HG02938 (cell line): ENCODE data around the gene SPTBN1.

ENCODE experiments used
- ATAC-seq: cut with Tn5 transposase; IDR thresholded peaks from one replicate; pipeline ENCODE4 v1.9.1; 2021; ENCODE audit warnings: mild to moderate bottlenecking, moderate library complexity; ENCODE audit not compliant: unreplicated experiment

The SPTBN1 gene

DNA sequence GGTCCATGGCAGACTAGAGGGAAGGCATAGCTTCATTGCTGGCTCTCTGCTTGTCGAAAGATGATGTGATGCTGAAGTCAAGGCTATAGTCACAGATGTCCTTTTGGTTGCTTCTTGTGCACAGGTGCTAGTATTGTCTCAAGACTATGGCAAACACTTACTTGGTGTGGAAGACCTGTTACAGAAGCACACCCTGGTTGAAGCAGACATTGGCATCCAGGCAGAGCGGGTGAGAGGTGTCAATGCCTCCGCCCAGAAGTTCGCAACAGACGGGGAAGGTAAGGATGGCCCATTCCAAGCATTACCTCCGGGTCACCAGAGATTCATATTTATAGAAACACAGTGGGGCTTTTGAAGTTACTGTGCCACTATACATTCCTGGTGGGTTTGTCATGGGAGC, 171.8 kb downstream of the SPTBN1 start:
- ATAC-seq = no peak

- ATAC-seq = no peak
Measured at GRCh38 chr2:54628418-54628817, 172.3 kb downstream of the SPTBN1 start.

DNA sequence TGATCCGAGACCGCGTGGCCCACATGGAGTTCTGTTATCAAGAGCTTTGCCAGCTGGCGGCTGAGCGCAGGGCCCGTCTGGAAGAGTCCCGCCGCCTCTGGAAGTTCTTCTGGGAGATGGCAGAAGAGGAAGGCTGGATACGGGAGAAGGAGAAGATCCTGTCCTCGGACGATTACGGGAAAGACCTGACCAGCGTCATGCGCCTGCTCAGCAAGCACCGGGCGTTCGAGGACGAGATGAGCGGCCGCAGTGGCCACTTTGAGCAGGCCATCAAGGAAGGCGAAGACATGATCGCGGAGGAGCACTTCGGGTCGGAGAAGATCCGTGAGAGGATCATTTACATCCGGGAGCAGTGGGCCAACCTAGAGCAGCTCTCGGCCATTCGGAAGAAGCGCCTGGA, 172.8 kb downstream of the SPTBN1 start:
- no peak for ATAC-seq

DNA sequence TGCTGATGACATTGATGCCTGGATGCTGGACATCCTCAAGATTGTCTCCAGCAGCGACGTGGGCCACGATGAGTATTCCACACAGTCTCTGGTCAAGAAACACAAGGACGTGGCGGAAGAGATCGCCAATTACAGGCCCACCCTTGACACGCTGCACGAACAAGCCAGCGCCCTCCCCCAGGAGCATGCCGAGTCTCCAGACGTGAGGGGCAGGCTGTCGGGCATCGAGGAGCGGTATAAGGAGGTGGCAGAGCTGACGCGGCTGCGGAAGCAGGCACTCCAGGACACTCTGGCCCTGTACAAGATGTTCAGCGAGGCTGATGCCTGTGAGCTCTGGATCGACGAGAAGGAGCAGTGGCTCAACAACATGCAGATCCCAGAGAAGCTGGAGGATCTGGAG, 173.3 kb downstream of the SPTBN1 start:
- no peak for ATAC-seq

- no peak for ATAC-seq
Measured at GRCh38 chr2:54629914-54630857, 174.1 kb downstream of the SPTBN1 start.

DNA sequence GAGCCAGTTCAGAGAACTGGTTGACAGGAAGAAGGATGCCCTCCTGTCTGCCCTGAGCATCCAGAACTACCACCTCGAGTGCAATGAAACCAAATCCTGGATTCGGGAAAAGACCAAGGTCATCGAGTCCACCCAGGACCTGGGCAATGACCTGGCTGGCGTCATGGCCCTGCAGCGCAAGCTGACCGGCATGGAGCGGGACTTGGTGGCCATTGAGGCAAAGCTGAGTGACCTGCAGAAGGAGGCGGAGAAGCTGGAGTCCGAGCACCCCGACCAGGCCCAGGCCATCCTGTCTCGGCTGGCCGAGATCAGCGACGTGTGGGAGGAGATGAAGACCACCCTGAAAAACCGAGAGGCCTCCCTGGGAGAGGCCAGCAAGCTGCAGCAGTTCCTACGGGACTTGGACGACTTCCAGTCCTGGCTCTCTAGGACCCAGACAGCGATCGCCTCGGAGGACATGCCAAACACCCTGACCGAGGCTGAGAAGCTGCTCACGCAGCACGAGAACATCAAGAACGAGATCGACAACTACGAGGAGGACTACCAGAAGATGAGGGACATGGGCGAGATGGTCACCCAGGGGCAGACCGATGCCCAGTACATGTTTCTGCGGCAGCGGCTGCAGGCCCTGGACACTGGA, 174.9 kb downstream of the SPTBN1 start:
- ATAC-seq = no peak

DNA sequence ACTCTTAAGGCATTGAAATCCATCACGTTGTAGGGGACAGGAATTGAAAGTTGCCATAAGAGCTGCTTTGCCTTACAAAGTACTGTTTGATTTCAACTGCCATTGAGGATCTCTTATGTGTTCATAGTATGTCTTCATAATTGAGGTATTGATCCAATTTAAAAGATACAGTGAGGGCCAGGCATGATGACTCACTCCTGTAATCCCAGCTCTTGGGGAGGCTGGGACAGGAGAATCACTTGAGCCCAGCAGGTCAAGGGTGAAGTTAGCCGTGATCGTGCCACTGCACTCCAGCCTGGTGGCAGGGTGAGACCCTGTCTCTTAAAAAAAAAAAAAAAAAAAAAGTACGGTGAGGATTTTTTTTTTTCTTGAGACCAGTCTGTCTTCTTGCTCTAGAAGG, 175.6 kb downstream of the SPTBN1 start:
- ATAC-seq = no peak

- ATAC-seq = no peak
Measured at GRCh38 chr2:54632733-54633692, 176.9 kb downstream of the SPTBN1 start.

- ATAC-seq = no peak
Measured at GRCh38 chr2:54634021-54634420, 177.9 kb downstream of the SPTBN1 start.

DNA sequence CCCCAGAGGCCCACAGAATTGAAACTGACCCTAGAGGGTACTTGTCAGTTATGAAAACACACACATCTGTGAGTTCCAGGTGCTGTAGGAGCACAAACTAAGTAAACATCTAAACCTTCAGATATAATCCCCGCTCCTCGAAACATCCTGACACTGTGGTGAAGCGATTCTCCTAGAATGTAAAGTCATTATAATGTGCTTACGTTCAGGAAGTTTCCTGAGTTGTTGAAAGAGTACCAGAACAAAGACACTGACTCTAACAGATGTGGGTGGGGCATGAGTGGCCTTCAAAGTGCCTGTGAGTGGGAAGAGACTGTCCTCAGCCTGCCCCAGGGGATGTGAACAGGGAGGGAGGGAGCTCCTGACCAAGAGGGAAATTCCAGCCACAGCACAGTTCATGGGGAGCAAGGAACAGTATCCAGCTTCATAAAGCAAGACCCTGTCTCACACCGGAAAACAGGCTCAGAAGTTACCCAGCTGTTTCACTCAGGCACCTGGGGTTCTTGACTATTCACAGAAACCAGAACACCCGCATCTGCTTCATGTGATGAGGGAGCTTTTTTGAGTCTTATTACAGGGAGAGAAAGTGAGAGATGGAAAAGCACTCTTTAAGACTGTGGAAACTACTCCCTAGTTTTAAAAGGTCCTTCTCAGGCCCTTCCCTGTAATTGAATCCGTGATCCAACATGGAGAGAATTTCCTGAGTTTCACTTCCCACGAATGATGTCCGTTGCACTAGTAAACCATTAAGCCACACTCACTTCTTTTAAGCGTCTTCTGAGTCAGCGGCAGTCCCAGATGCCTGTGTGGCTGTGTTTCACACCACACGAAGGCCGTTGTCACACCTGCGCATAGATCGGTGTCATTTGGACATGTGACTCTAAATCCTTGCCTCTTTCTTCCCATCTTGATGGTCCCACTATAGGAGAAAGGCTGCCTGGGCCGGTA, 178.7 kb downstream of the SPTBN1 start:
- ATAC-seq = peak; percentile 77

DNA sequence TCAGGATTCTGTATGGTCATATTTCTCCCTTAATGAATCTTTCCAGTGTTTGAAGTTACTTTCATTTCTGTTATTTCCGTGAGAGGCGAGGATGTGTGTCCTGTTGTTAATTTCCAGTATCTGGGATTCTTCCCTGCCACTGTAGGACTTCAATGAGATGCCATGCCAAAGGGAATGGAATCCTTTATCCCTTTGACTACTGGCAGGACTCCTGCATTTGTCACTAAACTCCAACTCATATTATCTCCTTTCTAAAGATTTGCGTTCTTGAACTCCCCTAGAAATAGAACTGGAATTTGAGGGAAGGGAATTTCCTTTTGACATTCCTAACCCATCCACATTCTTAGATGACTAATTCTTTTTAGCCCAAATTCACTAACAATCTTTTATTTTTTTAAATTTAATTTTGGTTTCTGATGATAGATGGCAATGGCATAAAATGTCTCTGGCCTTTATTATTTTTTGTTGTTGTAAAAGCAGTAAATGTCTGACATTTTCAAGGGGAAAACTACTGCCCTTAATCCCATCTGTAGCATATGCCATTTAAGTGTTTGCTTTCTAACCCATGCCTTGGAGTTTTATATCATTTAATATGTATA, 179.5 kb downstream of the SPTBN1 start:
- no peak for ATAC-seq

DNA sequence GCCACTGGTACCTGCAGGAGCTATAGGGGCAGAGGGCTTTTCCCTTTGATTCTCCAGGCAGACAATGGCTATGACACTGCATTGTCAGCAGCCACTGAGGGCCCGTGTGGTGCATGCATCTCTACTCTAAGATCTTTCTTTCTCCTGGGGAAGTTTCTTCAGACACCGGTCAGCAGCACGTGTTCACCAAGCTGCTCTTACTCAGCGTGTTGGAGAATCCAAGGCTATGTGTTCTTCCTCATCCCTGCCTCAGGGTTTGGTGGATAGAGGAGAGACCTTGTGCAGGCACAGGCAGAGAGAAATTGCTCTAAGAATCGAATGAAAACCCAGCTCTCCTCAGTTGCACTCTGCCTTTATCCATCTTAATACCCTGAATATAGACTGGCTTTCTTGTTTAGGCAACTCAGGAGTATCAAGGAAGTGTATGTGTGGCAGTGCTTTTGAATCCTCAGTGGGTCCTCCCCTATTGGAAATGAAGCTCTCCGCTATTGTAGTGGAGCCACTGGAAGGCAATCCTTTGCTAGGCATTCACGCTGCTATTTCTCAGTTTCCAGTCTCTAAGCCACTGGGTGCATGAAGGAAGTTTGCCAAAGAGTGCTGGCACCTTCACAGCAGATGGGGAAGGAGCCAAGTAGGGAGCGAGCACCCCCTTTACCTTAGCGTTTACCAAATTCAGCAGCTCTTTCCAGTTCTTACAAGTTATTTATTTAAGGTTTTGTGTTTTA, 180.4 kb downstream of the SPTBN1 start:
- ATAC-seq = no peak

DNA sequence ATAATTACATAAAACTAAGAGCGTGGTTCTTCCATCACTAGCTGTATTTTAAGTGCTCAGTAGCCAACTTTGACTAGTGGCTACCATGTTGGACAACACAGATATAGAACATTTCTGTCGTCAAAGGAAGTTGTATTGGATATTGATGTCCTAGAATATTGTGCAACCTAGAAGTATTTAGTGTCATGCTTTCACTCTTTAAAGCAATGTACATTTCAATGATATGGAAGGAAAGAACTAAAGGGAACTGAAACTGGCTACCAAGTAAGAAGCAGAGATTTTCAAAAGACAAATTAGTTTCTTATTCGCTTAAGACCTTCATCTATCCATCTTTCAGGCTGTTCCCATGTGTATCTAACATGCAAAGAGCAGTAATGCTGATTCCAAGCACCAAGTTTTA, 182.0 kb downstream of the SPTBN1 start:
- no peak for ATAC-seq

DNA sequence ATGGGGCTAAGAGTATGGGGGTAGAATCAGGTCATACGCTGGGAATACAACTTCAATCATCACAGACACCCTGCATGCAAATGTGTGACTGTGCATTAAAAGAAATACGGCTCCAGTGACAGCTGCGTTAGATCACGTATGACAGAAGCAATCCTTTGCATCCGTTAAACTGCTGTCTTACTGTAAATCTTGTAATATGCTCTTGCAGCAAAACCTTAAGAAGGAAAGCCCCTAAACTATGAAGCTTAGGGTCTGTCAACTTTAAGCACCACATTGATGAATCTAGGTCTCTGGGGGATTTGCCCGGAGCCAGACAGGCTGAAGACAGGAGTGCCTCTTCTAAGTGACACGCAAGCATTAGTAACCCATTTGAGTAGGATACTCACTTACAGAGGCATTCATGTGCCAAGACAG, 182.7 kb downstream of the SPTBN1 start:
- ATAC-seq = no peak

GRCh38 chr2:54639609-54640008, 183.5 kb downstream of the SPTBN1 start:
- no peak for ATAC-seq

- no peak for ATAC-seq
Measured at GRCh38 chr2:54640834-54641540, 184.9 kb downstream of the SPTBN1 start.

GRCh38 chr2:54641988-54642387, 185.9 kb downstream of the SPTBN1 start:
- no peak for ATAC-seq

GRCh38 chr2:54642677-54643430, 186.7 kb downstream of the SPTBN1 start:
- no peak for ATAC-seq
